Measurements from ENCODE around the gene EXOSC7.
"Not testable (repeated sequence)": the region's sequence is repeated elsewhere in the genome, so short reads cannot be mapped to it uniquely, and the experiment has no call there.

Gene EXOSC7

GRCh38 chr3:45049807-45050206 lies 73.8 kb downstream of the EXOSC7 start:
- TF ChIP-seq CTCF (IDR thresholded peaks at IDR 0.05; ENCODE audit: low read depth, low read length, missing control alignments) = no peak
- H3K4me3 ChIP-seq (ENCODE audit: low read depth, low read length) = no peak overlapping the region
- DNase-seq (ENCODE audit: low read depth) = no peak

- no peak overlapping the region for H3K4me3 ChIP-seq (ENCODE audit: low read depth, low read length)
- TF ChIP-seq CTCF (IDR thresholded peaks at IDR 0.05; ENCODE audit: low read depth, low read length, missing control alignments) = no peak
- DNase-seq (ENCODE audit: low read depth) = no peak
These were observed 75.6 kb downstream of the EXOSC7 start for GRCh38 chr3:45051685-45052084.

- not testable (repeated sequence) for H3K4me3 ChIP-seq (ENCODE audit: low read depth, low read length); DNase-seq (ENCODE audit: low read depth)
These were observed 77.8 kb downstream of the EXOSC7 start for GRCh38 chr3:45053805-45054195.

GRCh38 chr3:45054196-45054857 lies 78.3 kb downstream of the EXOSC7 start:
- no peak overlapping the region for H3K4me3 ChIP-seq (ENCODE audit: low read depth, low read length)
- TF ChIP-seq CTCF (IDR thresholded peaks at IDR 0.05; ENCODE audit: low read depth, low read length, missing control alignments) = no peak
- no peak for DNase-seq (ENCODE audit: low read depth)

- DNase-seq (ENCODE audit: low read depth) = no peak
- no peak for TF ChIP-seq CTCF (IDR thresholded peaks at IDR 0.05; ENCODE audit: low read depth, low read length, missing control alignments)
These were observed 79.0 kb downstream of the EXOSC7 start for GRCh38 chr3:45055032-45055410.

GRCh38 chr3:45055411-45056143 lies 79.5 kb downstream of the EXOSC7 start:
- H3K4me3 ChIP-seq (ENCODE audit: low read depth, low read length) = no peak overlapping the region
- DNase-seq (ENCODE audit: low read depth) = peak; percentile 8
- peak; percentile 40 for TF ChIP-seq CTCF (IDR thresholded peaks at IDR 0.05; ENCODE audit: low read depth, low read length, missing control alignments)

More at GRCh38 chr3:45055032-45055410, 79.0 kb downstream of the EXOSC7 start:
- no peak overlapping the region for H3K4me3 ChIP-seq (ENCODE audit: low read depth, low read length)

GRCh38 chr3:45056608-45057301 lies 80.7 kb downstream of the EXOSC7 start:
- no peak for DNase-seq (ENCODE audit: low read depth)
- TF ChIP-seq CTCF (IDR thresholded peaks at IDR 0.05; ENCODE audit: low read depth, low read length, missing control alignments) = no peak
- no peak overlapping the region for H3K4me3 ChIP-seq (ENCODE audit: low read depth, low read length)

All from GM12864 (cell line).